Endothelial cell of umbilical vein (primary cell): ENCODE measurements around the gene VSIG10L2.

ENCODE experiments used
- EZH2 ChIP-seq: IDR thresholded peaks from 2 replicates; pipeline ENCODE4 v1.6.1; 2012; ENCODE audit warnings: borderline replicate concordance, low read depth, mild to moderate bottlenecking, moderate library complexity, low read length, inconsistent platforms; ENCODE audit not compliant: severe bottlenecking
- POLR2A ChIP-seq: IDR thresholded peaks from 2 replicates; pipeline ENCODE4 v1.6.1; 2012; ENCODE audit warnings: low read depth, mild to moderate bottlenecking, control low read depth, low read length
- POLR2AphosphoS5 ChIP-seq: IDR thresholded peaks from 2 replicates; pipeline ENCODE4 v1.6.1; 2012; ENCODE audit warnings: low read depth, mild to moderate bottlenecking, control low read depth, low read length, moderate library complexity; ENCODE audit not compliant: insufficient read depth
- TF ChIP-seq, protein P1 (sequence below), 2 donors: IDR thresholded peaks; 1 replicate in 1 of 2; 2 replicates in 1 of 2; pipeline ENCODE4 v1.5.1; 2011; ENCODE audit warnings: low read length in 2 of 2, mild to moderate bottlenecking in 2 of 2, moderate library complexity in 2 of 2, control low read depth in 1 of 2, inconsistent platforms in 1 of 2, low read depth in 1 of 2; ENCODE audit not compliant: insufficient read depth in 1 of 2; ENCODE audit errors: extremely low read depth in 1 of 2

- TF ChIP-seq, protein P1, sequence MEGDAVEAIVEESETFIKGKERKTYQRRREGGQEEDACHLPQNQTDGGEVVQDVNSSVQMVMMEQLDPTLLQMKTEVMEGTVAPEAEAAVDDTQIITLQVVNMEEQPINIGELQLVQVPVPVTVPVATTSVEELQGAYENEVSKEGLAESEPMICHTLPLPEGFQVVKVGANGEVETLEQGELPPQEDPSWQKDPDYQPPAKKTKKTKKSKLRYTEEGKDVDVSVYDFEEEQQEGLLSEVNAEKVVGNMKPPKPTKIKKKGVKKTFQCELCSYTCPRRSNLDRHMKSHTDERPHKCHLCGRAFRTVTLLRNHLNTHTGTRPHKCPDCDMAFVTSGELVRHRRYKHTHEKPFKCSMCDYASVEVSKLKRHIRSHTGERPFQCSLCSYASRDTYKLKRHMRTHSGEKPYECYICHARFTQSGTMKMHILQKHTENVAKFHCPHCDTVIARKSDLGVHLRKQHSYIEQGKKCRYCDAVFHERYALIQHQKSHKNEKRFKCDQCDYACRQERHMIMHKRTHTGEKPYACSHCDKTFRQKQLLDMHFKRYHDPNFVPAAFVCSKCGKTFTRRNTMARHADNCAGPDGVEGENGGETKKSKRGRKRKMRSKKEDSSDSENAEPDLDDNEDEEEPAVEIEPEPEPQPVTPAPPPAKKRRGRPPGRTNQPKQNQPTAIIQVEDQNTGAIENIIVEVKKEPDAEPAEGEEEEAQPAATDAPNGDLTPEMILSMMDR (IDR thresholded peaks at IDR 0.05; ENCODE audit: extremely low read depth in 1 of 2, insufficient read depth in 1 of 2, low read depth in 1 of 2, low read length in 2 of 2): no peak
- no peak for TF ChIP-seq POLR2A
- TF ChIP-seq POLR2AphosphoS5: no peak
- TF ChIP-seq EZH2: no peak
Measured at GRCh38 chr11:125954945-125955640, 9.2 kb downstream of the VSIG10L2 start.
